ENCODE results near the gene HBM. TPM values are rescaled to one million over a fixed set of nuclear protein-coding genes. Genes with fewer than 3 reads are reported as not detected.
"Not testable (repeated sequence)": the region's sequence is repeated elsewhere in the genome, so short reads cannot be mapped to it uniquely, and the experiment has no call there.

HBM gene
- total RNA-seq, 4 donors from 2014 or later, result 3.0 TPM; not detected in 3

DNA sequence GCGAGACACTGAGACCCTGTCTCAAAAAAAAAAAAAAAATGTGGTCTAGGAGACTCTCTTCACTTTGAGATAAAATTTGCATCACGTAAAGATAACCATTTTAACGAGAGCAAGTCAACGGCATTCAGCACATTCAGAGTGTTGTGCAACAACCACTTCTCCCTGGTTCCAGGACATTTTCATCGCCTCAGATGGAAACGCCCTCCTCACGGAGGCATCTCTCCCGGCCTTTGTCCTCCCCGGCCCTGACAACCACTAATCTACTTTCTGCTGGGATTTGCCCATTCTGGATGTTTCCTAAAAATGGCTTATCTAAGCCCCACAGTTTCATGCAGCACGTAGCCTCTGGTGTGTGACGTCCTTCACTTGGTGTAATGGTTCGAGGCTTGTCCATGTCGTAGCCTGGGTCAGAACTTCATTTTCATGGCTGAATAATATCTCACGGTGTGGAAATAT, 21.0 kb upstream of the HBM start:
- Histone ChIP-seq H3K36me3 (no peaks in the 10 kb centered on the region), H3K4me1 (no peaks in the 10 kb centered on the region), H3K9me3 (no peaks in the 10 kb centered on the region), H3K4me3 (no peak overlapping the region), H3K27ac (no peak overlapping the region), H3K27me3 (peaks cover 59% of the 10 kb centered on the region)
- WGBS, 2 donors (ENCODE audit: low coverage in 1 of 2), result 80 to 89% methylated on average over 12 to 14 of the region's 14 CpGs
- no peak for ATAC-seq
- TF ChIP-seq POLR2AphosphoS5 (IDR thresholded peaks at IDR 0.05), result no peak
- no peak for TF ChIP-seq POLR2A (IDR thresholded peaks at IDR 0.05)
- TF ChIP-seq CTCF (IDR thresholded peaks at IDR 0.05), result no peak
- no peak for TF ChIP-seq EP300 (IDR thresholded peaks at IDR 0.05)

GRCh38 chr16:146646-147045, 19.1 kb upstream of the HBM start:
- H3K36me3 ChIP-seq, result no peaks in the 10 kb centered on the region
- ATAC-seq, result no peak
- peaks cover 66% of the 10 kb centered on the region for H3K27me3 ChIP-seq
- no peaks in the 10 kb centered on the region for H3K4me1 ChIP-seq
- no peak overlapping the region for H3K27ac ChIP-seq
- WGBS, 2 donors (ENCODE audit: low coverage in 1 of 2), result 68 to 86% methylated on average over 2 of the region's 2 CpGs
- no peak overlapping the region for H3K4me3 ChIP-seq
- H3K9me3 ChIP-seq, result no peaks in the 10 kb centered on the region
- TF ChIP-seq POLR2AphosphoS5 (IDR thresholded peaks at IDR 0.05) (no peak), EP300 (IDR thresholded peaks at IDR 0.05) (no peak), CTCF (IDR thresholded peaks at IDR 0.05) (no peak), POLR2A (IDR thresholded peaks at IDR 0.05) (no peak)

DNA sequence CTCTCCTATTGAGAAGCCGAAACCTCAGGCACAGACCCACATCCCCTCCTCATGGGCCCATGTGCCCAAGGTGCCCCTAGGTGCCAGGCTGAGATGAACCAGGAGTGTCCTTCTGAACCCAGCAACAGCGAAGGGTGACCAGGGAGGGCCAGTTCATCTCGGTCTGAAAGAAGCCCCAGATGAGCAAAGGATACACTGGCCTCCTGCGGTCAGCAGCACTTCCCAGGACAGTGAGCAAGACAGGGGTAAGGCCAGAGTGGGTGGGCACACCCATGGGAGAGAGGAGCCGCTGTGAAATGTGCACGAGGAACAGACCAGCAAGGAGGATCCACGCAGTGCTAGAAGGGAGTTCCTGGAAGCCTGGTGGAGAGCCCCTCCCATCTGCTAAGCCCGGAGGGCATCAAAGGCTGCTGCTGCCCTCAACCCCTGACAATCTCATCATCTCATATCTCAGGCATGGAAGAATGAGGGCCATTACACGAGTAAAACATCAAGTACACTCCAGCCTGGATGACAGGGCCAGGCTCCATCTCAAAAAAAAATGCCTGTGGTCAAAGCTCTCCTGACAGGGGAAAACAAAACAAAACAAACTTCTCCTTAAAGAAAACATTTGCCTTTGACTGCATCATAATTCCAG, 16.6 kb upstream of the HBM start:
- Histone ChIP-seq H3K27me3 (peaks cover 46% of the 10 kb centered on the region), H3K4me1 (peaks cover 0 to under 1% (median 0%) of the 10 kb centered on the region in 3 donors), H3K4me3 (no peak overlapping the region), H3K9me3 (no peaks in the 10 kb centered on the region), H3K36me3 (no peaks in the 10 kb centered on the region), H3K27ac (no peak overlapping the region)
- ATAC-seq, result no peak
- TF ChIP-seq CTCF (IDR thresholded peaks at IDR 0.05), result no peak
- TF ChIP-seq EP300 (IDR thresholded peaks at IDR 0.05), result no peak
- TF ChIP-seq POLR2AphosphoS5 (IDR thresholded peaks at IDR 0.05), result no peak
- TF ChIP-seq POLR2A (IDR thresholded peaks at IDR 0.05), result no peak
- WGBS, 2 donors (ENCODE audit: low coverage in 1 of 2), result 33 to 38% methylated on average over 3 to 4 of the region's 9 CpGs

- no peak within 1 kb of the TSS for H3K4me3 ChIP-seq
- H3K4me1 ChIP-seq, result peaks cover 0 to 11% (median 7%) of the 10 kb centered on the region in 3 donors
- TF ChIP-seq POLR2A (IDR thresholded peaks at IDR 0.05), result no peak
- TF ChIP-seq CTCF (IDR thresholded peaks at IDR 0.05), result no peak
- no peak for TF ChIP-seq POLR2AphosphoS5 (IDR thresholded peaks at IDR 0.05)
- TF ChIP-seq EP300 (IDR thresholded peaks at IDR 0.05), result no peak
- H3K9me3 ChIP-seq, result no peaks in the 10 kb centered on the region
- ATAC-seq, result no peak
- peaks cover 52% of the 10 kb centered on the region for H3K27me3 ChIP-seq
- H3K36me3 ChIP-seq, result no peaks in the 10 kb centered on the region
- WGBS, 2 donors (ENCODE audit: low coverage in 1 of 2), result 62 to 64% methylated on average over 3 to 6 of the region's 17 CpGs
- H3K27ac ChIP-seq, result no peak within 1 kb of the TSS
These were observed 13.3 kb upstream of the HBM start, which contains the start of gene HBZ for GRCh38 chr16:152141-153128. Gene HBZ, plus strand, starts transcription at chr16:152644. Its CDS starts 266 bp downstream, at chr16:152910.

DNA sequence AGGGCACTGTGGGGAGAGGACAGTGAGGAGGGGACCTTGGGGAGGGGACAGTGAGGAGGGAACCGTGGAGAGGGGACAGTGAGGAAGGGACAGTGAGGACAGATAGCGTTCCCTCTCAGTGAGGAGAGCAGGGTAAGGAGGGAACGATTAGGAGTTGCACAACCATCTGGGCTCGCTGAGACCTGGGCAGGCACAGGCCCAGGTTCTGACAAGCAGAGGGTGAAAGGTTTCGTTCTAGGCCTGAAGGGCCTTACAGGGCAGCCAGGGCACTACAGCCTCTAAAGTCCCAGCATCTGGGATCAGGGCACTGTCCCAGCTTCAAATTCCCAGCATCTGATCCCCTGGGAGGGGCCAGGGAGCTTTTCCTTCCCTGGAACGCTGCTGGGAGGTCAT, 12.7 kb upstream of the HBM start:
- 74% methylated on average over 4 of the region's 6 CpGs; no CpG with 5 or more reads in 1 of the 2 donors for WGBS, 2 donors (ENCODE audit: low coverage in 1 of 2)
- not testable (repeated sequence) for H3K4me3 ChIP-seq, ATAC-seq, H3K36me3 ChIP-seq, H3K9me3 ChIP-seq, H3K27ac ChIP-seq
- Histone ChIP-seq H3K4me1 (peaks cover 0 to 11% (median 7%) of the 10 kb centered on the region in 3 donors), H3K27me3 (peaks cover 59% of the 10 kb centered on the region)

- not testable (repeated sequence) for H3K36me3 ChIP-seq, ATAC-seq, H3K27ac ChIP-seq, H3K4me3 ChIP-seq, H3K9me3 ChIP-seq
- Histone ChIP-seq H3K27me3 (peaks cover 63% of the 10 kb centered on the region), H3K4me1 (peaks cover 0 to 11% (median 7%) of the 10 kb centered on the region in 3 donors)
- WGBS, 2 donors (ENCODE audit: low coverage in 1 of 2), result no CpG with 5 or more reads among the region's 74 CpGs
These were observed 12.1 kb upstream of the HBM start for GRCh38 chr16:153550-154216.

Data from gastroesophageal sphincter (tissue), 4 donors.